22Rv1 (cell line): ENCODE measurements around the gene FGF5.

Experiments
- H3K27ac ChIP-seq: fragments of 450-650 bp; 2 replicates; pipeline ENCODE4 v1.5.1; 2017
- ZFX ChIP-seq: fragments of 450-650 bp; IDR thresholded peaks from 2 replicates; pipeline ENCODE4 v1.6.1; 2017; ENCODE audit warnings: antibody characterized with exemption, borderline replicate concordance
- TF ChIP-seq, protein P1 (sequence below): fragments of 450-650 bp; IDR thresholded peaks from 2 replicates; pipeline ENCODE4 v1.5.1; 2017; ENCODE audit warnings: mild to moderate bottlenecking

Gene FGF5

DNA sequence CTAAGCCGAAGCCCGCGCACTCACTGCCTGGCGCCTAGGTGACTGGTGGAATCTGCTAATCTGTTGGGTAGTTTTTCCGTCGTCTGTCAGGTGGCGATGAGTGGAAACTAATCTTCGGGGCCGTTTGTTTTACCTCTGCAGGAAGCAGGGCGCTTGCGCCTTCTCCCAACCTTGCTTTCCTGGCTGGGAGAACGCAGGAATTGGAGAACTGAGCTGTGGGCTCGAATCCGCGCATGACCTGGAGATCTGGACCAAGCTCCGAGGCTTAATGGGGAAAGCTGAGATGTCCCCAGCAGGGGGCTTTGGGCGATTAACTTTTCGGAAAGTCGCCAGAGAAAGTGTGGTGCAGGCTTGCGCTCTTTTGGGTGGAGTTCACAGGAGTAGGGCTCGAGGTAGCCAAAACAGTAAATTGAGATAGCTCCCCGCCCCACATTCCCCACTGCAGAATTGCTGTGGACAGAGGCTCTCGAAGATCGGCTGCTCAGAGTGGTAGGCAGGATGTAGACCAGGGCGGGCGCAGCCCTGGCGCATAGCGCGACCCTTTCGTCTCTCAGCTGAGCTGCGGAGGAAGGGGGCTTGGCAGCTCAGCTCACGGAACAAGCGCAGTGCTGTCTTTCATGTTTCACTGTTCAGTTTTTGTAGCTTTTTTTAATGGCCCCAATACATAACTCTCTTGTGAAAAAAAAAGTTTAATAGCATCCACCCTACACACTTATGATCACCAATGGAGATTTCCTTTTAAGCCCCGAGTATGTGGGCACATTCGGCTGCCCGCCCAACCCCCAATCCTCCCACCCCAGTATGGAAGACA lies 2.7 kb upstream of the FGF5 start:
- no peak overlapping the region for H3K27ac ChIP-seq
- TF ChIP-seq ZFX = no peak
- TF ChIP-seq, protein P1, sequence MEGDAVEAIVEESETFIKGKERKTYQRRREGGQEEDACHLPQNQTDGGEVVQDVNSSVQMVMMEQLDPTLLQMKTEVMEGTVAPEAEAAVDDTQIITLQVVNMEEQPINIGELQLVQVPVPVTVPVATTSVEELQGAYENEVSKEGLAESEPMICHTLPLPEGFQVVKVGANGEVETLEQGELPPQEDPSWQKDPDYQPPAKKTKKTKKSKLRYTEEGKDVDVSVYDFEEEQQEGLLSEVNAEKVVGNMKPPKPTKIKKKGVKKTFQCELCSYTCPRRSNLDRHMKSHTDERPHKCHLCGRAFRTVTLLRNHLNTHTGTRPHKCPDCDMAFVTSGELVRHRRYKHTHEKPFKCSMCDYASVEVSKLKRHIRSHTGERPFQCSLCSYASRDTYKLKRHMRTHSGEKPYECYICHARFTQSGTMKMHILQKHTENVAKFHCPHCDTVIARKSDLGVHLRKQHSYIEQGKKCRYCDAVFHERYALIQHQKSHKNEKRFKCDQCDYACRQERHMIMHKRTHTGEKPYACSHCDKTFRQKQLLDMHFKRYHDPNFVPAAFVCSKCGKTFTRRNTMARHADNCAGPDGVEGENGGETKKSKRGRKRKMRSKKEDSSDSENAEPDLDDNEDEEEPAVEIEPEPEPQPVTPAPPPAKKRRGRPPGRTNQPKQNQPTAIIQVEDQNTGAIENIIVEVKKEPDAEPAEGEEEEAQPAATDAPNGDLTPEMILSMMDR = no peak

DNA sequence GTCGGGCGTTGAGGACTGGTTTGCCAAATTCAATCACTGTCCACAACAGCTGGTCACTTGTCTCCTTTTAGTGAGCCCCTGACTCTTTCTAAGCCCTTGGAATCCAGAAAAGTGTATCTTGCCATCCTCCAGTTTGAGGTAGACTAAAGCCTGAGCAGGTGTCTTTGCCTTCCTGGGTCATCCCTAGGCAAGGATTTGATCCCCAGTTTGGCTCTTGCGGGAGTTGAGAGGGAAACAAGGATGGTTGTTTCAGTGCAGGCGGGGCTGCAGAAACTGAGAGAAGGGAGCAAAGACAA lies 2.2 kb upstream of the FGF5 start:
- TF ChIP-seq, protein P1 = no peak
- TF ChIP-seq ZFX = no peak
- no peak overlapping the region for H3K27ac ChIP-seq

DNA sequence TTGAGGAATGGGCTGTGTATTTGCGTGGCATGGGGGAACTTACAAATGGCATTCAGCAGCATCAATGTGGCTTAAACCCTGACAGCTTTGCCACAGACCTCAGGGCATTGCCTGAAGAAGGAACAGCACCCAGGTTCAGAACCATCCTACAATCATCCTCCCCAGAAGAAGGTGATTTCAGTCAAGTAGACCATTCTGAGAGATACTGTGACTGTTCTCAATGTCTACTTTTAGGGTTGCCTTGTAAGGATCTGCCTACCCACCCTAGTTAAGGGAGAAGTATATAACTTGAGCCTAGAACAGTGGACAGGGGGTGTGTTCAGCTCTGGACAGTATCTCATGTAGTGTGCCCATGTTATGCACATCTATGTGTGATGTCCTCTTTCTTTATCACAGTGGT lies 1.6 kb upstream of the FGF5 start:
- no peak overlapping the region for H3K27ac ChIP-seq
- TF ChIP-seq ZFX = no peak
- TF ChIP-seq, protein P1 = no peak

DNA sequence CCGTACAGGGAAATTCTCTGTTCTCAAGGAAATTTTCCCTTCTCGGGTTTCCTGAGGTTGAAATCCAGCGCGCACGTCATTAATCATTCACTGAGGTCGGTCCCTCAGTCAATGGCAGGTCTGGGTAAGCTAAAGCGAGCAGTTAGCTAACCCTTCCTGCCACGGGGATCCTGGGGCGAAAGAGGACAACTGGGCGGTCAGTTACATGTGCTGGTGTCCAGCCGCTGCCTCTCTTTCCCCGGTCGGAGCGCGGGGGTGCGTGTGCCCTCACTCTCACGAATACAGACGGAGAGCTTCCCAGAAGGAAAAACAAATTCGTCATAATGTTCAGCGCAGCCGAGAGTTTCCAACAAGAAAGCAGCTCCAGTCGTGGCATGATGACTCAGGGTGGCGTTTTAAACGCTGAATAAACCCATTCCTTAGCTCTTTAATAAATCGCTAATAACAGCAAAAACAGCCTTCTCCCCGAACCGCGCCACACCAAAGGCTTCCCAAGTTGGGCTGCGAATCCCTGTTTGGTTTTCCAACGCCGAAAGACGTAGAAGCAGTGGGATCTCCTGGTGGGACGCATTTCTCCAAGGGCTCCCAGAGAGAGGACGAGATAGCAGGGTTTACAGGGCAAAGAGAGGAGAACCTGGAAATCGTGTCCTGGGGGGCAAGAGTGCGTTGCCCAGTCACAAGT lies 752 bp upstream of the FGF5 start:
- H3K27ac ChIP-seq = no peak overlapping the region
- no peak for TF ChIP-seq ZFX
- TF ChIP-seq, protein P1 = no peak

DNA sequence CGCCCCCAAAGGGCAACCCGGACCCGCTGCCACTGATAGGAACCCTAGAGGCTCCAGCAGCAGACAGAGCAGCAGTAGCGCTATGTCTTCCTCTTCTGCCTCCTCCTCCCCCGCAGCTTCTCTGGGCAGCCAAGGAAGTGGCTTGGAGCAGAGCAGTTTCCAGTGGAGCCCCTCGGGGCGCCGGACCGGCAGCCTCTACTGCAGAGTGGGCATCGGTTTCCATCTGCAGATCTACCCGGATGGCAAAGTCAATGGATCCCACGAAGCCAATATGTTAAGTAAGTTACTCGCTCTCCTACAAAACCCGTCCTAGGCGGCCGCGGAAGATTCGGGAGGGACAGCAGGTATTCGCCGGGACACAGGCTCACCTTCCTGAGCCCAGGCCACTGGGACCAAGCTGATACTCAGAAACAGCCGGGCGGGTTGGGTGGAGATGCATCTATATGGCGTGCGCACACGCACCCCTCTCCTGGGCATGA lies 477 bp downstream of the FGF5 start:
- H3K27ac ChIP-seq = no peak overlapping the region
- no peak for TF ChIP-seq ZFX
- TF ChIP-seq, protein P1 = no peak

DNA sequence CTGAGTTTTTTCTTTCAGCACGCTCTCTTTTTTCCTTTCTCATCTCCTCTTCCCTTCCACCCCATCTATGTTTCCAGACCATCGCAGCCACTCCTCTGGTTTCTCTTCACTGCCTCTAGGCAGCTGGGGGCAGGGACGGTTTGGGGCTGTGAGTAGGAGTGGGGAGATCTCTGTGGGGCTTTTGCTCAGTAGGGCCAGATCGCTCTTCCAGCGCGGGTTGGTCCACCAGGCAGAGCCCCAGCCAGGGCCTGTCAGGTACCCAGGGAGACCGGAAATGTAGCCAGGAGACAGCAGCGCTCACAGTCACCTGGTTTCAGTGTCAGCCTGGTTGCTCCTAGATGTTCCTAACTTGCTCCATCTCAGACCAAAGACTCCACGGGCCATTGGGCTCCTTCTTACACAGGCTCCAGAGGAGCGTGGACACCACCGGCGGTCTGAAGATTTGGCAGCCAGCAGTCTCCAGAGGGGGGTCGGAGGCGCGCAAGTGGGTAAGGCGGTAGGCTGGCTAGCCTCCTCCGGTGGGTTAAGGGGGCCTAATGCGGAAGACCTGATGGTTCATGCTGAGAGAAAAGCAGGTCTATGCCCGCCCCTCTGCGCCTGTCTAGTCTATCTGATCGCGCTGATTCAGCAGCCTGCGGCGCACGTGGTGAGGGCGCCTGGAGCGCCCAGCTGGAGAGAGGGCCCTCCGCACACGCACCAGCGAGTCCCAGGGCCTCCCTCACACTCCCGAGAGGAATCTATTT lies 1.8 kb downstream of the FGF5 start:
- no peak overlapping the region for H3K27ac ChIP-seq
- TF ChIP-seq, protein P1 = no peak
- no peak for TF ChIP-seq ZFX
